DMS 273 (cell line): ENCODE data around the gene MMP15.

Experiments used
- DNase-seq: peaks from one replicate; lab custom pipeline; 2025; ENCODE audit not compliant: unreplicated experiment; lab: John Stamatoyannopoulos, UW

The MMP15 gene

DNA sequence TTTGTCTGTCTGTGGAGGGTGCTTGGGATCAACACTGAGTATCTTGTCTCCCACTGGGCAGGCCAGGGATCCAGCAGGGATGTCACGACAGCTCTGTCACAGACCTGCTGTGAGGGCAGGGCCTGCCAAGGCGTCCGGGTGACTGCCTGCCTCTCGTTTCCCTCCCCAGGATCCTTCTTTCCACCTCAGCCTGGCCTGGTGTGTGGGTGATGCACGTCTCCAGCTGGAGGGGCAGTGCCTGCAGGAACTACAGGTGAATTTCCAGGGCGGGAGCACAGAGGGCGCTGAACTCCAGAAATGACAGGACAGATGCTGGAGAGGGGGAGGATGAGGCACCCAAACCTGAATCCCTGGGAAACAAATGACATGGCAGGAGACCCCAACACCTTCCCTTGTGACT, 6.8 kb upstream of the MMP15 start:
- DNase-seq = peak; percentile 59

DNA sequence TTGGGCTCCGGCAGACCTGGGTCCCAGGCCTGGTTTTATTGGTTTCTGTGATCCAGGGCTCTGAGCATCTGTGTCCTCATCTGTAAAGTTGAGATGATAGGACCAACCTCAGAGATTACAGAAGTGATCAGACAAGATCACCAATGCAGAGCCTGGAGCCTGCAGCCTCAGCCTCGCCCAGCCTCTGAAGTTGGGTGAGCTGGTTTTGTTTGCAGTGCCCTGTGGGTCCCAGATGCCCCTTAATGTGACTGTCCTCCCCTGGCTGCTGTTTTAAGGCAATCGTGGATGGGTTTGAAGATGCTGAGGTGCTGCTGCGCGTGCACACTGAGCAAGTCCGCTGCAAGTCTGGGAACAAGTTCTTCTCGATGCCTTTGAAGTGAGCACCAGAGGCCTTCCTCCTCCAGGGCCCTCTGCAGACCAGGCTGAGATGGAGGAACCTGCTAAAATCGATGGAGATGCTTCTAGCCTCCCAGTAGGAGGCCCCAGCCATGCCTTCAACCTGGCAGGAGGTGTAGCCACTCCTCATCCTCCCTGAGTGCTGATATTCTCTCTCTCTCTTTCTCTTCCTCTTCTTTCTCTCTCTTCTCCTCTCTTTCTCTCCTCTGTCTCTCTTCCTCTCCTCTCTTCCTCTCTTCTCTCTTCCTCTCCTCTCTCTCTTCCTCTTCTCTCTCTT, 5.6 kb upstream of the MMP15 start:
- no peak for DNase-seq

DNA sequence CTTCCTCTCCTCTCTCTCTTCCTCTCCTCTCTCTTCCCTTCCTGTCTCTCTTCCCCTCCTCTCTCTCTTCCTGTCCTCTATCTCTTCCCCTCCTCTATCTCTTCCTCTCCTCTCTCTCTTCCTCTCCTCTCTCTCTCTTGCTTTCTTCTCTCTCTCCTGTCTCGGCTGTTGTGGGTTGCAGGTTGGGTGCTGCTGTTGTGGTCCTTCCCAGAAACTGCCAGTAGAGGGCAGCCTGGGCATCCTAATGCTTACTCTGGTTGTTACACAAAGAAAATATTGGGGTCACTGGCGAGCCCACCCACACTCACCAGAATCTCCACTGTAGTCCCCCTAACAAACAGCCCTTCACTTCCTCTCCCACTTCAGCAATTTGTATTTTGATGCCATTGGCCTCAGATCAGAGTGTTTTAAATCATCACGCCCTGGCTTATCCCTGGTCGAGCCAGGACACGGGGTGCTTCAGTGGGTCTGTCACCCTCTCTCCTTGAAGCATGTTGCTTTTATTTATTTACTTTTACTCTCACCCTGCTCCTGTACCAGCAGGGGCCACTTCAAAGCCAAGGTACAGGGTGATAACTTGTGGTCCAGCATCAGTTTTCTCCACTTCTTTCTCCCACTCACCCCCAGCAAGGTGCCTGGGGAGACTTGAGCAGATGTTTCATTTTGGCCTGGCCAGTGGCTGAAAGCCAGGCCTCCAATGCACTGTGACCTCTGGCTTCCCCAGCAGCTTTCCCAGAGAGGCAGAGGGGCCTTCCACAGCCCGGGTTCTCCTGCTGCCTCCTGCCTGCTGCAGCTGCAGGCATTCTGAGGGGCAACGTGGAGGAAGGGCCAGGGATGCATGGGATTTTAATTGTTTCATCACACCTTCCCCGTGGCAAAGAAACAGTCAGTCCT, 4.7 kb upstream of the MMP15 start:
- DNase-seq = peak; percentile 68

GRCh38 chr16:58021661-58022551, 3.6 kb upstream of the MMP15 start:
- no peak for DNase-seq

- peak; percentile 91 for DNase-seq
Observed at GRCh38 chr16:58022601-58023371, 2.8 kb upstream of the MMP15 start.

GRCh38 chr16:58024486-58025350, 836 bp upstream of the MMP15 start:
- DNase-seq = peak; percentile 35

DNA sequence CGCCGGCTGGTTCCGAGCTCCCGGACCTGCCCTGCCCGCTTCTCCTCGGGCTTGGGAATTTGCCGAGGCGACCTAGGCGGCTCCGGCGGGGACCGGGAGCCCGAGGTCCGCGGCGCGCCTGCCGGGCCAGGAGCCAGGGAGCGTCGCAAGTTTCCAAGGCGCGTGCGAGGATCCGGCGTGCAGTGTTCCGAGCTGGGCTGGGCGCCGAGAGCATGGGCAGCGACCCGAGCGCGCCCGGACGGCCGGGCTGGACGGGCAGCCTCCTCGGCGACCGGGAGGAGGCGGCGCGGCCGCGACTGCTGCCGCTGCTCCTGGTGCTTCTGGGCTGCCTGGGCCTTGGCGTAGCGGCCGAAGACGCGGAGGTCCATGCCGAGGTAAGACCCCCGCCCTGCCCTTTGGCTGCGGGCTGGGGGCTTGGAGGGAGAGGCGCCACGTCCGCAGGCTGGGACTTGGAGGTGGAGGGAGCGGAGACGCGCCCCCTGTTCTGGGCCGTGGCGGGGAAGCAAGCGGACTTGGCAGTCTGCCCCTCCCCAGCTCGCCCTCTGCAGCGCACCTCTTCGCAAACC, 668 bp downstream of the MMP15 start:
- peak; percentile 83 for DNase-seq

- peak; percentile 66 for DNase-seq
Observed at GRCh38 chr16:58026705-58027160, 1.2 kb downstream of the MMP15 start.

DNA sequence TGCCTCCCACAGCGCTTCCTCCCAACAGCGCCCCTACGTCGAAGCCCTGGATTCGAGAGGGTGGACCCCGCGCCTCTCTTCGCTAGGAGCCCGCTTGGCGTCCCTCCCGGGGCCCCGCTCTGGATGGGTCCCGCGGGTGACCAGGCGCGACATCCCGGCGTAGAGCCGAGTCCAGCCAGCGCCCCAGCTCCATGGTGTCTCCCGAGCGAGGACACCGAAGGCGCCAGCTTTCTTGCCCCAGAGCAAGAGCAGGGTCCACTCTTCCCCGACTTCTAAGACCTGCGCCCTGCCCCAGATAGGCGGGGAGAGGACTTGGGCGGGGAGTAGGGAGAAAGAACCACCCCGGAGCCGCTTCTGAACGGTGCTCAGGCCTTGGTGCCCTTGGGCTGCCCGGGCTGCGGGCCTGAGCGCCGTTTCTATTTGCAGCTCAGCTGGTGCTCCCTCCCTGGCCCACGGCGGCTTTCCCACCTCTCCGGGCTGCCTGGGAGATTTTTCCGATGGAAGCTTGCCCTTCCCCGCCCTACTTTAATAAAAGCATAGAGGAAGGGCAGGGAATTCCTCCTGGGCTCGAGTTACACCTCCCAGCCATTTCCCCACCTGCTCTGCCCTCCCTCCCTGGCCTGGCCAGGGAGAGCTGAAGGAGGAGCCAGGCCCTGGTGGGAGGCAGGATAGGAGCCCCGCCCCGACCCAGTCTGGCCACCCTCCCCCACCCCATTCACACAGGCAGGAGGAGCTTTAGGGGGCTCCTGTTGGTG, 1.8 kb downstream of the MMP15 start:
- DNase-seq = peak; percentile 89

- no peak for DNase-seq
Observed at GRCh38 chr16:58027916-58028455, 2.4 kb downstream of the MMP15 start.

DNA sequence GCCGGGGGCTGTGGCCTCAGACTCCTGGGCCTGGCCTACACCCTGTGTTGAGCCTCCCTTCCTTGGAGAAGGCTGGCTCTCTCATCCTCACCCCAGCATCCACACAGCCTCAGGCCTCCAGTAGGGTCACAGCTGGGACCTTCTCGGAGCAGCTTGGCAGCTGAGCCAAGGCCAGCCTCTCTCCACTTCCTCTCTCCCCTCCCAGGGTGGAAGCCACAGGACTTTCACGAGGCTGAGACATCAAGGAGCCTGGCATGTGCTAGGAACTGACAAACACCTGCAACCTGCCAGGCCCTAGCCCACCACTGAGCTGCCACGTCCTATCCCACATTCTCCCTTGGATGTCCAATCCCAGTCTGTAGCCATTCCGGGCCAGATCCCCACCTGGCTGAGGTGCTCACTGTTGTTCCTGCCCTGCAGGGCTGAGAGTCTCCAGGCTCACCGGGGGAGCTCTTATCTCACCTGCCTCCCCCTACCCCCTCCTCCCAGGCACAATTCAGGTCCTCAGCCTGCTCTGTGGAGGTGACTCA, 3.1 kb downstream of the MMP15 start:
- peak; percentile 22 for DNase-seq

DNA sequence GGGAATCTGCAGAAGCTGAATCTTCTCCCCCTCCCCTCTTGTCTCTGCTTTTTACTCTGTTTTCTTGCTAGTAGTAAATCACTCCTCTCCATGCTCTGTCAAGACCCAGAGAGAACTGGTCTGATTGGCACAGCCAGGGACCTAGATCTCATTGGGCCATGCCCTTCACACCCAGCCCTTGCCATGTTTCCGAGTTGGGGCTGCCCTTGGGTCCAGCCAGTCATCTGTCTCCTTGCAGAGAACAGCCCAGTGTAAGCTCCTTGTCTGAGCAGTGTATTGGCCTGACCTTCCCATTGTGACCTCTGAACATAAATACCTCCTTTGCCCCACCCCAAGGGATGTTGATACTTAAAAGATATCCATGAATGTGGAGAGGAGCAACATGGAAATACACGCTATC, 3.9 kb downstream of the MMP15 start:
- no peak for DNase-seq

- DNase-seq = no peak
Observed at GRCh38 chr16:58030136-58030840, 4.7 kb downstream of the MMP15 start.

GRCh38 chr16:58031016-58031800, 5.7 kb downstream of the MMP15 start:
- DNase-seq = no peak

DNA sequence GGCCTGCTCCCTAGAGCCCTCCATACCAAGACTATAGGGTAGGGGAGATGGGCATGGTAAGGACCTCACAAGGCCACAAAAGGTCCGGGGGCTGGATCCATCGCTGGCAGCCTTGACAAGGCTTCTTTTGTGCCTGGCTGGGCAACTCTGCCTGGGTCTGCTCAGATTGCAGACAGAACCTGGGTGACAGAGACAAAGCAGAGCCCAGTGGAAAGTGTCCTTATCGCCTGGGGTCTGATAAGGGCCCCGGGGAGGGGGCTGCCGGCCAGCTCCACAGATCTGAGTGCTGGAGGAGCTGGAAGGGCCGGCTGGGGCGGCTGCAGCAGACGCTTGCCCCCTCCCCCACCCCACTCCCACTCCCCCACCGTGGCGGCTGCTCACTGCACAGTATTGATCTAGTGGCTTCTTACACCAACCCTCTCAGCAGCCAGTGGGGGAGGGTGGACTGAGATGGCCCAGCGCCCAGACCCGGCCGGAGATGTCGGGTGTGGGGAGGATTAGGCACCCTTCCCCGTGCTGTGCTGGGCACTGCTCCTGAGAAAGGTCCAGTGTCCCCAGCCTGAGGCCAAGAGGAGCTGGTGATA, 7.2 kb downstream of the MMP15 start:
- DNase-seq = no peak

DNA sequence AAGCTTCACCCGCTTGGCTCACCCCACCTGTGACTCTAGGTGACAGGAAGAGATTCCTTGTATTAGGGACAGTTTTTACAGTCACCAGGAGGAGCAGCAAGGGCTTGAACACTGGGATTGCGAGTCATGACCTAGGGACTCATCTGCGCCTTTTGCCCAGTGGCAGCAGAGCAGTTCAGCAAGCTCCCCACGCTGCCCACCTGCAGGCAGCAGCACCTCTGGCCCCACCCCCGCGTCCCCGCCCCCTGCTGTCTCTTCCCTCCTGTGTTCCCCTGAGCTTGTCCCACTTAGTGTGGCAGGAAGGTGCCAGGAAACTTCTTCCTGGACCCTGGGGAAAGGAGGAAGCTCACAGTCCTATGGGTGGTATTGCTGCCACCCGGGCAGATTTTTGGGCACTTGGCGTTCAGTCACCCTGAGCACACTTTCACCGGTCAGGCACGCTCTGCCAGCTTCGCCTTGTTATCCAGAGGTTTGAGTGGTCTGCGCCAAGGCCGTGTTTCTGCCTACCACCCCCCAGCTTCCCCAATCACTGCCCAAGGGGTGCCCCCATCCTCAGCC, 8.7 kb downstream of the MMP15 start:
- no peak for DNase-seq
